OCI-LY3 (cell line): Measurements from ENCODE around the gene PARP12.

Source experiments
- H2AFZ ChIP-seq: fragments of 200-600, 300-600 bp; shearing (Covaris generic); 2 replicates; pipeline ENCODE4 v1.6.0; 2014; ENCODE audit warnings: antibody characterized with exemption, low read depth, low read length
- H3K27ac ChIP-seq: fragments of 200-600, 300-600 bp; sonication (generic); 2 replicates; pipeline ENCODE4 v1.5.1; 2014; ENCODE audit warnings: mild to moderate bottlenecking, low read length, moderate library complexity, mixed read lengths
- H3K27me3 ChIP-seq: fragments of 200-600, 300-600 bp; sonication (generic); 2 replicates; pipeline ENCODE4 v1.6.1; 2014; ENCODE audit warnings: low read depth, low read length, mixed read lengths
- H3K36me3 ChIP-seq: fragments of 200-600, 300-600 bp; sonication (generic); replicated peaks from 2 replicates; pipeline ENCODE3; 2014; ENCODE audit warnings: low read depth, low read length, mixed read lengths
- H3K4me1 ChIP-seq: fragments of 300-600, 200-600 bp; sonication (generic); 2 replicates; pipeline ENCODE4 v1.6.1; 2014; ENCODE audit warnings: low read length, mixed read lengths
- H3K4me2 ChIP-seq: fragments of 200-600, 300-600 bp; sonication (generic); 2 replicates; pipeline ENCODE4 v1.6.1; 2014; ENCODE audit warnings: low read length, mixed read lengths
- H3K4me3 ChIP-seq: fragments of 300-600, 200-600 bp; sonication (generic); 2 replicates; pipeline ENCODE4 v1.5.1; 2014; ENCODE audit warnings: antibody characterized with exemption, mild to moderate bottlenecking, low read length, moderate library complexity
- H3K79me2 ChIP-seq: fragments of 300-600, 200-600 bp; shearing (Covaris generic); 2 replicates; pipeline ENCODE4 v1.6.1; 2014; ENCODE audit warnings: mild to moderate bottlenecking, low read length, mixed read lengths
- H3K9ac ChIP-seq: fragments of 300-600, 200-600 bp; shearing (Covaris generic); 2 replicates; pipeline ENCODE4 v1.6.0; 2014; ENCODE audit warnings: mild to moderate bottlenecking, low read length, moderate library complexity
- H3K9me3 ChIP-seq: fragments of 200-600, 300-600 bp; shearing (Covaris generic); 2 replicates; pipeline ENCODE4 v1.6.1; 2014; ENCODE audit warnings: low read length, mixed read lengths; ENCODE audit not compliant: insufficient read depth
- H4K20me1 ChIP-seq: fragments of 200-600, 300-600 bp; sonication (generic); 2 replicates; pipeline ENCODE4 v1.6.1; 2016; ENCODE audit warnings: low read length, mixed read lengths; ENCODE audit not compliant: insufficient read depth
- EZH2phosphoT487 ChIP-seq: fragments of 200-600 bp; shearing (Covaris generic); IDR thresholded peaks from 2 replicates; pipeline ENCODE4 v1.6.1; 2018; ENCODE audit warnings: antibody characterized with exemption, mixed run types, low read depth
- TF ChIP-seq, protein P1 (sequence below): fragments of 200-600, 300-600 bp; sonication (generic); IDR thresholded peaks from 2 replicates; pipeline ENCODE4 v1.5.1; 2014; ENCODE audit warnings: antibody characterized with exemption, low read length, low read depth

The PARP12 gene

DNA sequence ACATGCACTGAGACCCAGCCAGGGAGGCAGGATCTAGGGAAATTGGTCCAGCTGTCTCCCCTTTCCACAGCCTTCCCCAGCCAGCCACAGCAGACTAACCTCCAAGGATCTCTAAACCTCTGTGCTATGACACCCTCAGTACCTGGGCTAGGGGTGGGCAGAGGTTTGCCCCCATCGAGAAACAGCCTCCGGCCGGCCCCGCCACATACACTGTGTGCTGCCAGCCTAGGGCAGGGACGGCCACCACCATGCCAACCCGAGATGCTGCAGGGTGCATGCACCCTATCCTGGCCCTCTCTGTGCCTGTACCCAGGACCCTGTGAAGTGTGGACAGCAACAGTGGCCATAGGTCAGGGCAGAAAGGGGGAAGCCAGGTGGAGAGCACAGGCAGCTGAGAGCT lies 58.1 kb downstream of the PARP12 start:
- H4K20me1 ChIP-seq = no peaks in the 10 kb centered on the region
- 0 out of 2 replicates have a peak, but pooled peaks cover 3% of the 10 kb centered on the region for H3K4me1 ChIP-seq
- no peaks in the 10 kb centered on the region for H3K79me2 ChIP-seq
- H3K27ac ChIP-seq = no peak overlapping the region
- no peak overlapping the region for H3K4me3 ChIP-seq
- no peaks in the 10 kb centered on the region for H3K36me3 ChIP-seq
- no peak overlapping the region for H3K9ac ChIP-seq
- no peak overlapping the region for H3K4me2 ChIP-seq
- H2AFZ ChIP-seq = no peak overlapping the region
- peaks cover 13% of the 10 kb centered on the region for H3K27me3 ChIP-seq
- no peak for TF ChIP-seq EZH2phosphoT487
- TF ChIP-seq, protein P1, sequence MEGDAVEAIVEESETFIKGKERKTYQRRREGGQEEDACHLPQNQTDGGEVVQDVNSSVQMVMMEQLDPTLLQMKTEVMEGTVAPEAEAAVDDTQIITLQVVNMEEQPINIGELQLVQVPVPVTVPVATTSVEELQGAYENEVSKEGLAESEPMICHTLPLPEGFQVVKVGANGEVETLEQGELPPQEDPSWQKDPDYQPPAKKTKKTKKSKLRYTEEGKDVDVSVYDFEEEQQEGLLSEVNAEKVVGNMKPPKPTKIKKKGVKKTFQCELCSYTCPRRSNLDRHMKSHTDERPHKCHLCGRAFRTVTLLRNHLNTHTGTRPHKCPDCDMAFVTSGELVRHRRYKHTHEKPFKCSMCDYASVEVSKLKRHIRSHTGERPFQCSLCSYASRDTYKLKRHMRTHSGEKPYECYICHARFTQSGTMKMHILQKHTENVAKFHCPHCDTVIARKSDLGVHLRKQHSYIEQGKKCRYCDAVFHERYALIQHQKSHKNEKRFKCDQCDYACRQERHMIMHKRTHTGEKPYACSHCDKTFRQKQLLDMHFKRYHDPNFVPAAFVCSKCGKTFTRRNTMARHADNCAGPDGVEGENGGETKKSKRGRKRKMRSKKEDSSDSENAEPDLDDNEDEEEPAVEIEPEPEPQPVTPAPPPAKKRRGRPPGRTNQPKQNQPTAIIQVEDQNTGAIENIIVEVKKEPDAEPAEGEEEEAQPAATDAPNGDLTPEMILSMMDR = no peak
- no peaks in the 10 kb centered on the region for H3K9me3 ChIP-seq

DNA sequence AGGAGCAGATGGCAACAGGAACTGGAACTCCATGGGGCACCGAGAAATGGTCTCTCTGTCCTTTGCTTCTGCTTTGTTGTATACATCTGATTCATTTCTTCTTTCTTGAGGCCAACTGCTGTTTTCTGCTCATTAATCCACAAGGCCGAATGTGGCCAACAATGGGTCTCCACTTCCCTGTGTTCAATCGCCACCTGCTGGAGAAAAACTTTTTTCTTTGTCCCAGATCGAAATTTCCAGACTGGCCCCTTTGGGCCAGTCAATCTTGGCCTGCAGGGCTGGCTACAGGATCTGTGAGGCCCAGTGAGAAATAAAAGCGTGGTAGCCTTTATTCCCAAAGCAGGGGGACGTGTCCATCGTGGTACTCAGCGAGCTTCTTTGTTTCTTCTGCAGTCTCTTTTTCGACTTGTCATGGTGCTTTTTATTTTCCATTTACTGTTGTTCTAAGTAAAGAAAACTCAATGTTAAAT lies 58.8 kb downstream of the PARP12 start:
- Histone ChIP-seq H3K9ac (no peak overlapping the region), H2AFZ (no peak overlapping the region), H3K4me2 (no peak overlapping the region), H3K79me2 (no peaks in the 10 kb centered on the region), H3K9me3 (no peaks in the 10 kb centered on the region), H3K4me3 (no peak overlapping the region), H4K20me1 (no peaks in the 10 kb centered on the region), H3K27me3 (peaks cover 18% of the 10 kb centered on the region), H3K27ac (no peak overlapping the region), H3K4me1 (0 out of 2 replicates have a peak, but pooled peaks cover 3% of the 10 kb centered on the region), H3K36me3 (no peaks in the 10 kb centered on the region)
- TF ChIP-seq, protein P1 = peak; percentile 67
- TF ChIP-seq EZH2phosphoT487 = no peak

DNA sequence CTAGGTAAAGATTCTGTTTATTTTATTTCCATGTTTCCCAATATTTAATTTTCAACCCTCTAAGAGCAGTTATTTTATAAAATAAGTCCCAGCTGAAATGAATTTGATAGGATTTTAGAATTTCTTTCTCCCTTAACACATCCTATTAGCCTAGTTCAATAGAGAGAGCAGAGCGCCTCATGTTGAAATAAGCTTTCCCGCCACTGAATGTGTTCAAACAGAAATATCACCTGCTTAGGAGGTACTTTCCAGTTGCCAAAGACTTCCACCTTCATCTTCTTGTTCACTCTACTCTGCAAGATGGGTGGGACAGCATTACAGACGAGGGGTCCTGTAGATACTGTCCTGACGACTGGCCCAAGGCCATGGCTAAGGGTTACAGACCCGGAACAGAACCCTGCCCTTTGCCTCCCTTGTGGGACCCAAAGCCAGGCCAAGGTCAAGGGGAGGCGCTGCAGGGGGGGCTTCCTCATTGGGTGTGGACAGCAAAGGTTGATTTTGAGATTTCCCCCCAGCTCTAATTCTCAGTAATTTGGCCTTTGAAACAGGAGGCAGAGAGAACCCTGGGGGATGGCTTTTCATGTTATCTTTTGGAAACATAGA lies 62.0 kb downstream of the PARP12 start:
- Histone ChIP-seq H3K36me3 (no peaks in the 10 kb centered on the region), H3K9me3 (no peaks in the 10 kb centered on the region), H3K4me1 (0 out of 2 replicates have a peak, but pooled peaks cover 3% of the 10 kb centered on the region), H3K27me3 (peaks cover 25% of the 10 kb centered on the region), H3K27ac (no peak overlapping the region), H3K9ac (no peak overlapping the region), H3K4me3 (no peak overlapping the region), H3K79me2 (no peaks in the 10 kb centered on the region), H2AFZ (no peak overlapping the region), H3K4me2 (no peak overlapping the region), H4K20me1 (no peaks in the 10 kb centered on the region)
- TF ChIP-seq, protein P1 = no peak
- TF ChIP-seq EZH2phosphoT487 = no peak

DNA sequence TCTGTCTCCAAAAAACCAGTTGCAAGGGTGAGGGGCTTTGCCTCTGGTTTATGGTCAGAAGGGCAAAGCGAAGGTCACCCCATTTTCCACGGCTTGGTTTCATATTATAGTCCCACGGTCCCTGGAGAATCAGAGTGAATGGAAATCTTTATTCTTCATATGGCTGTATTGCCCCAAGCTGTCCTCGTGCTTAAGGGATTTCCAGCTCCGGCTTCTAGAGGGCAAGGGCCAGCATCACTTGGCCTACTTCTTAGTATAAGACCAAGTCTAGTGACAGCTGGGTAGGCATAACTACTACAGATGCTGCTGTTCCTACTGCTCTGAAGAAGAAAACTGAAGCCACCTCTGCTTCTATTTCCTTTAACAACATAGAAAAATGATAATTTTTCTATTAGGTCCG lies 63.2 kb downstream of the PARP12 start:
- no peaks in the 10 kb centered on the region for H3K79me2 ChIP-seq
- H3K36me3 ChIP-seq = no peaks in the 10 kb centered on the region
- H3K4me3 ChIP-seq = no peak overlapping the region
- H2AFZ ChIP-seq = no peak overlapping the region
- no peak overlapping the region for H3K27ac ChIP-seq
- H3K9ac ChIP-seq = no peak overlapping the region
- H3K4me2 ChIP-seq = no peak overlapping the region
- H3K4me1 ChIP-seq = 0 out of 2 replicates have a peak, but pooled peaks cover 3% of the 10 kb centered on the region
- H4K20me1 ChIP-seq = no peaks in the 10 kb centered on the region
- no peaks in the 10 kb centered on the region for H3K9me3 ChIP-seq
- peaks cover 25% of the 10 kb centered on the region for H3K27me3 ChIP-seq
- TF ChIP-seq, protein P1 = no peak
- TF ChIP-seq EZH2phosphoT487 = no peak
